Keratinocyte (primary cell): ENCODE results near the gene GEMIN8. TPM values are rescaled to one million over a fixed set of nuclear protein-coding genes. Genes with fewer than 3 reads are reported as not detected.

Experiments used
- DNase-seq: peaks from one replicate; pipeline ENCODE4 v3.0.0-alpha.2; 2011; ENCODE audit warnings: low read depth, missing footprints, low spot score
- FAIRE-seq: peaks from 2 replicates; lab custom pipeline; 2011; peaks lifted over from hg19 to GRCh38; lab: Jason Lieb, UNC
- H2AFZ ChIP-seq: 2 replicates; pipeline ENCODE4 v1.6.0; 2012; ENCODE audit warnings: low read length, control low read depth, inconsistent platforms; ENCODE audit not compliant: control insufficient read depth
- H3K27ac ChIP-seq: 2 replicates; pipeline ENCODE4 v1.5.1; 2011; ENCODE audit warnings: low read length; ENCODE audit not compliant: control insufficient read depth, insufficient read depth
- H3K27me3 ChIP-seq: 3 replicates; pipeline ENCODE4 v1.6.0; 2011; ENCODE audit warnings: low read length; ENCODE audit not compliant: control insufficient read depth, insufficient read depth; ENCODE audit errors: extremely low read depth
- H3K36me3 ChIP-seq, 2 experiments: 2 replicates in 1 of 2; 3 replicates in 1 of 2; pipeline ENCODE4 v1.5.1; 2011; ENCODE audit warnings: low read length in 2 of 2, mild to moderate bottlenecking in 1 of 2; ENCODE audit not compliant: control insufficient read depth in 2 of 2, insufficient read depth in 2 of 2; ENCODE audit errors: extremely low read depth in 1 of 2
- H3K4me1 ChIP-seq: 3 replicates; pipeline ENCODE4 v1.5.1; 2011; ENCODE audit warnings: low read length; ENCODE audit not compliant: control insufficient read depth, insufficient read depth; ENCODE audit errors: extremely low read depth
- H3K4me2 ChIP-seq: 3 replicates; pipeline ENCODE4 v1.6.0; 2011; ENCODE audit warnings: low read depth, low read length; ENCODE audit not compliant: control insufficient read depth, insufficient read depth; ENCODE audit errors: extremely low read depth
- H3K4me3 ChIP-seq, 3 experiments: fragments of 200-600 bp in 1 of 3; sonication (generic) in 1 of 3; 2 replicates in 2 of 3; 3 replicates in 1 of 3; pipeline ENCODE4 v1.5.1; 2011 to 2016; ENCODE audit warnings: low read length in 3 of 3, mild to moderate bottlenecking in 3 of 3, control low read depth in 2 of 3, inconsistent platforms in 1 of 3, low read depth in 1 of 3, mixed read lengths in 1 of 3, mixed run types in 1 of 3, moderate library complexity in 1 of 3; ENCODE audit not compliant: control insufficient read depth in 2 of 3, insufficient read depth in 2 of 3; ENCODE audit errors: extremely low read depth in 1 of 3
- H3K79me2 ChIP-seq: 2 replicates; pipeline ENCODE4 v1.6.0; 2012; ENCODE audit warnings: low read length; ENCODE audit not compliant: control insufficient read depth, insufficient read depth
- H3K9ac ChIP-seq: 3 replicates; pipeline ENCODE4 v1.6.0; 2011; ENCODE audit warnings: low read length; ENCODE audit not compliant: control insufficient read depth, insufficient read depth; ENCODE audit errors: extremely low read depth
- H3K9me1 ChIP-seq: 3 replicates; pipeline ENCODE4 v1.6.0; 2011; ENCODE audit warnings: low read length; ENCODE audit not compliant: control insufficient read depth, insufficient read depth; ENCODE audit errors: extremely low read depth
- H3K9me3 ChIP-seq: 2 replicates; pipeline ENCODE4 v1.5.1; 2012; ENCODE audit warnings: low read depth, low read length; ENCODE audit not compliant: control insufficient read depth
- H4K20me1 ChIP-seq: 3 replicates; pipeline ENCODE4 v1.6.0; 2011; ENCODE audit warnings: low read length; ENCODE audit not compliant: control insufficient read depth, insufficient read depth; ENCODE audit errors: extremely low read depth
- CTCF ChIP-seq, 3 experiments: IDR thresholded peaks in 1 of 3; conservative IDR thresholded peaks in 1 of 3; optimal IDR thresholded peaks in 1 of 3; 2 replicates in 2 of 3; 3 replicates in 1 of 3; pipeline versions ENCODE3 to v1.5.1; 2011; ENCODE audit warnings: low read length in 3 of 3, mild to moderate bottlenecking in 3 of 3, moderate library complexity in 2 of 3, control low read depth in 1 of 3, inconsistent platforms in 1 of 3; ENCODE audit not compliant: insufficient read depth in 2 of 3; ENCODE audit errors: extremely low read depth in 1 of 3
- EZH2 ChIP-seq: IDR thresholded peaks from one replicate; pipeline ENCODE4 v1.6.1; 2012; ENCODE audit warnings: inconsistent platforms, mild to moderate bottlenecking, low read length, moderate library complexity
- dilution Hi-C: fragments of 300-500 bp; cut with MboI; formaldehyde crosslinking; loops from one replicate; pipeline ENCODE4 v1.7.0; 2020; ENCODE audit warnings: low sequenced_read_pairs; ENCODE audit not compliant: extremely low pct_ligation_motif_present
- polyA plus RNA-seq, 5 experiments: library from polyadenylated mRNA; depleted of rRNA in 3 of 5; stranded (reverse) in 3 of 5; stranded (forward) in 1 of 5; unstranded in 1 of 5; fragments of >200 nt; gene quantifications; 1 replicate in 1 of 5; 2 replicates in 3 of 5; 3 replicates in 1 of 5; pipeline versions ENCODE4 v1.2.1 to v1.2.3, GENCODE V29; 2011 to 2012; ENCODE audit warnings: missing spikeins in 2 of 5, low read depth in 1 of 5, low replicate concordance in 1 of 5

GEMIN8 gene
- polyA plus RNA-seq, 1 donor (not counting 4 experiments of a cell fraction or from before 2014, with no cell fraction given) = 38.8 TPM

DNA sequence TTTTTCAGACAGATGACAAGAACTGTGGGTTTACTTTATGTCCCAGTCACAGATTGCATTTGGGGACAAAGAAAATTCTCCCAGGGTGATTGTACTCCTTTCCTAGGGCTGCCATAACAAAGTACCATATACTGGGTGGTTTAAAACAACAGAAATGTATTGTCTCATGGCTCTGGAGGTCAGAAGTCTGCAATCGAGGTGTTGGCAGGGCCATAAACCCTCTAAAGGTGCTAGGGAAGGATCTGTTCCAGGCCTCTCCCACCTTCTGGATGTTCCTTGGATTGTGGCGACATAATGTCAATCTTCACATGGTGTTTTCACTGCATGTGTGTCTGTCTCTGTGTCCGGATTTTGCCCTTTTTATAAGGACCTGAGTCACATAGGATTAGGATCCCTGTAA is 12.3 kb downstream of the GEMIN8 start:
- Histone ChIP-seq H3K4me3 (no peak overlapping the region), H3K9me3 (no peaks in the 10 kb centered on the region), H2AFZ (no peak overlapping the region), H3K9ac (no peak overlapping the region), H3K27me3 (no peaks in the 10 kb centered on the region), H4K20me1 (no peaks in the 10 kb centered on the region), H3K4me2 (no peak overlapping the region), H3K36me3 (peaks cover 5 to 19% of the 10 kb centered on the region in 2 experiments), H3K9me1 (peaks cover 2% of the 10 kb centered on the region), H3K27ac (no peak overlapping the region), H3K79me2 (no peaks in the 10 kb centered on the region), H3K4me1 (no peaks in the 10 kb centered on the region)
- FAIRE-seq = no peak
- DNase-seq = no peak
- dilution Hi-C loops = no loop called here
- TF ChIP-seq CTCF (optimal IDR thresholded peaks at IDR 0.05 in 1 of 3, IDR thresholded peaks at IDR 0.05 in 1 of 3, conservative IDR thresholded peaks at IDR 0.05 in 1 of 3; ENCODE audit: extremely low read depth in 1 of 3, insufficient read depth in 2 of 3, low read length in 3 of 3) (no peak), EZH2 (no peak)

DNA sequence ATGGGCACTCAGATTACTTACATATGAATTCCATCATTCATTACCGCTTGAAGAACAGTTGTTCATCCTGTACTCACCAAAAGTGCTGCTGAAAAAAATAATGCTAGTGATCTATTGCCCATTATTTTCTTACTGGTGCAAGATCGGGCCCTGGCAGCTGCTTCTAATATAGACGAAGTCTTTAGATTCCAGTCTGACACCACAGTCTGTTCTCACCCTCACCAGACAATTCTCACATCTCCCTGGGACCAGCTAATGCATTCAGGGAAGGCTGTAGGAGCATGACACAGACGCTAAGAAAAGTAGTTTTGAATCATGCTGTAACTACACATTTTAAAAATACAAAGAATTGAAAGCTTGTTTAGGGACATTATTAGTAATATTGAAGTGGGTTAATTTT is 13.8 kb downstream of the GEMIN8 start:
- DNase-seq = no peak
- H3K4me2 ChIP-seq = no peak overlapping the region
- no peak for TF ChIP-seq EZH2
- TF ChIP-seq CTCF (optimal IDR thresholded peaks at IDR 0.05 in 1 of 3, IDR thresholded peaks at IDR 0.05 in 1 of 3, conservative IDR thresholded peaks at IDR 0.05 in 1 of 3; ENCODE audit: extremely low read depth in 1 of 3, insufficient read depth in 2 of 3, low read length in 3 of 3) = no peak
- no peaks in the 10 kb centered on the region for H3K27me3 ChIP-seq
- H3K36me3 ChIP-seq = peaks cover 5 to 17% of the 10 kb centered on the region in 2 experiments
- H2AFZ ChIP-seq = no peak overlapping the region
- H3K9me3 ChIP-seq = no peaks in the 10 kb centered on the region
- no peak overlapping the region for H3K27ac ChIP-seq
- H4K20me1 ChIP-seq = no peaks in the 10 kb centered on the region
- H3K4me3 ChIP-seq = no peak overlapping the region
- H3K79me2 ChIP-seq = no peaks in the 10 kb centered on the region
- FAIRE-seq = no peak
- dilution Hi-C loops = no loop called here
- peaks cover 2% of the 10 kb centered on the region for H3K9me1 ChIP-seq
- no peak overlapping the region for H3K9ac ChIP-seq
- peaks cover 1% of the 10 kb centered on the region for H3K4me1 ChIP-seq
